HUDEP-2 (cell line): ENCODE data around the gene ETV7.

Experiments used
- DNase-seq, 76 experiments: peaks; one replicate each; lab custom pipeline; 2025; ENCODE audit not compliant: unreplicated experiment in 76 of 76; lab: John Stamatoyannopoulos, UW

Gene ETV7

GRCh38 chr6:36327919-36328236, 59.6 kb downstream of the ETV7 start:
- DNase-seq = no peak

- no peak for DNase-seq
These were observed 60.1 kb downstream of the ETV7 start for GRCh38 chr6:36327226-36327918.

GRCh38 chr6:36326356-36326995, 61.0 kb downstream of the ETV7 start:
- no peak for DNase-seq

- no peak for DNase-seq
These were observed 62.8 kb downstream of the ETV7 start for GRCh38 chr6:36324715-36325114.

GRCh38 chr6:36324191-36324590, 63.3 kb downstream of the ETV7 start:
- DNase-seq = no peak

GRCh38 chr6:36323062-36323461, 64.4 kb downstream of the ETV7 start:
- no peak for DNase-seq

- no peak for DNase-seq
These were observed 64.9 kb downstream of the ETV7 start for GRCh38 chr6:36322591-36322990.

- peak in 1 of 76 experiments; percentile 20 for DNase-seq
These were observed 67.0 kb downstream of the ETV7 start for GRCh38 chr6:36320475-36320874.

GRCh38 chr6:36319821-36320220, 67.6 kb downstream of the ETV7 start:
- no peak for DNase-seq

- DNase-seq = no peak
These were observed 68.1 kb downstream of the ETV7 start for GRCh38 chr6:36319436-36319762.

GRCh38 chr6:36318690-36319435, 68.6 kb downstream of the ETV7 start:
- DNase-seq = no peak

- no peak for DNase-seq
These were observed 69.8 kb downstream of the ETV7 start for GRCh38 chr6:36317623-36318022.
